GM04504 (cell line): ENCODE measurements around the gene CXCR5.

Source experiments
- DNase-seq: peaks from one replicate; pipeline ENCODE4 v3.0.0-alpha.2; 2012; ENCODE audit warnings: low read depth

Gene CXCR5

GRCh38 chr11:118876286-118876685 is 7.4 kb upstream of the CXCR5 start:
- no peak for DNase-seq

GRCh38 chr11:118877487-118878162 is 6.1 kb upstream of the CXCR5 start:
- DNase-seq = no peak

DNA sequence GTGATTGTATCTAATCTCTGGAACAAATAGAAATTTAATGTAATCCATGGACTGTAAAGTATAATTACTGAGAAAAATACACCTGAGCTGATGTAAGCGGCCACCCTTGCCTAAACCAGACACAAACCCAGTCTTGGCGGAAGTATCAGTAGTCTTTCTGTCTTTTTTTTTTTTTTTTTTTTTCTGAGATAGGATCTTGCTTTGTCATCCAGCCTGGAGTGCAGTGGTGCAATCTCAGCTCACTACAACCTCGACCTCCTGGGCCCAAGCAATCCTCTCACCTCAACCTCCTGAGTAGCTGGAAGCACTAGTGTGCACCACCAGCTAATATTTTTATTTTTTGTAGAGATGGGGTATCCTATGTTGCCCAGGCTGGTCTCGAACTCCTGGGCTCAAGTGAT is 5.5 kb upstream of the CXCR5 start:
- DNase-seq = no peak

DNA sequence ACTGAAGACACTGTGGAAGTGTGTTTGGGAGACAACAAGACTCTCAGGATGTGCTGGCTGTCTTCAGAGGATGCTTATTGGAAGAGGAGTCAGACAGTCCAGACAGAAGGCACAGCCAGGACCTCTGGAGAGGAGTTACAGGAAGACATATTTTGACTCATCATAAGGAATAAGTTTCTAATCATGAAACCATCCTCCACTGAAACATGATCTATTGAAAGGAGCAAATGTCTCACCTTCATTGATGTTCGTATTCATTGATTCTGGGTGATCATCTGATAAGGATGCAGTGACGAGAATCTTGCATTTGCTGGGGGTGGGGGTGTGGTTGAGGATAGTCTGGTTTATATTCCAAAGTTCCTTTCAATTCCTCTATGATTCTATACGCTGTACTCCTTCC is 2.5 kb upstream of the CXCR5 start:
- DNase-seq = no peak

- no peak for DNase-seq
Measured at GRCh38 chr11:118882491-118882890, 1.2 kb upstream of the CXCR5 start.

GRCh38 chr11:118883004-118883367 is 706 bp upstream of the CXCR5 start:
- no peak for DNase-seq

GRCh38 chr11:118884875-118885274 is 1.2 kb downstream of the CXCR5 start:
- DNase-seq = no peak

DNA sequence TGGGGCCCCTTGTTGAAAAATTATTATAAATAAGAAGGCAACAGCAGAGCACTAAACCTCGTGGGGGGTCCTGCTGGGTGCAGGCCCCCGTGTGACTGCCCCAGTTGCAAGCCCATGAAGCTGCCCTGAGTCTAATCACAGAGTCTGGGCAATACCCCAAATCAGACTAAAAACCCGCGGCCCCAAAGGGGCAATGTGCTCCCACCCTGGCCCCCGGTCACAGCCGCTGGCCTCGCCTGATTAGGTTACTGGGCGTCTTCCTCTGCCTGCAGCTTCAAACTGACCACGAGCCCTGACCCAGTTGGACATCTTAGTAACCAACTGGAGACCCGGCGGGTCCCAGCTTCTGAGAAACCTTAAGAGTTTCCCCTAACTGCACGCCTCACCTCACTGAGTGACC is 1.6 kb downstream of the CXCR5 start:
- no peak for DNase-seq

GRCh38 chr11:118885831-118886565 is 2.3 kb downstream of the CXCR5 start:
- no peak for DNase-seq

GRCh38 chr11:118886681-118887111 is 3.0 kb downstream of the CXCR5 start:
- no peak for DNase-seq

DNA sequence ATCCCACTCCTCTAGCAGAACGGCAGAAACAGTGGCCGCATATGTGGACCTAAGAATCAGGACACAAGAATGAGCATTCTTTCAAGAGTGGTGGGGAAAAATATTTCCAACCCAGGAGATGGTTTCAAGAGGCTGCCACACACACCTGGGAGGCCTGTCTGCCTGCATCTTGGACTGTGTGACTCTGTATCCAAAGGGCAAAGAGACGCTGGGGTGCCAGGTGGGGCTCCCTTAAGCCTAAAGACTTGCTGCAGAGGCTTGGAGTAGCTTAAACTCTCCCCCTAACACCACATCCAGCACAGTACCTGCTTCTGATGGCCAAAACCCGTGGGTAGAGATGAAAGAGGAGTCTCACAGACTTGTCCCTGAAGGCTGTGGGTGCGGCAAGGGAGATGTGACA is 3.5 kb downstream of the CXCR5 start:
- no peak for DNase-seq

DNA sequence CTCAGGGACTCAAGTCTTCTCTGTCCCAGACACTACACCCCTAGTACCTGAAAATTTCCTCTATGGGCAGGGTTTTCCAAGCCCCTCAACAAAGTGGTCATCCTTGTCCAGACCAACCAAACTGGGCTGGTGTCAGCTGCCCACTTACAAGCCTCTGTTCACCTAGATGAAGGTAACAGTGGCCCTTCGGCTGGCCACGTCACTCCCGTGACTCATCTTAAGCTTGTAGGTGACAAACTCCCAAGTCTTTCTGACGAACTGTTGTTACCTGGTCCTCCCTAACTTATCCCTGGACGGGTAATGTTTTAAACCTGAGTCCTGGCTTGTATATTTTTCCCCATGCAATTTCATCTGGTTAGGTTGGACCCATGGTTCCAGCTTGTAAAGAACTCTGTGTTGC is 4.7 kb downstream of the CXCR5 start:
- no peak for DNase-seq

GRCh38 chr11:118889797-118890196 is 6.1 kb downstream of the CXCR5 start:
- DNase-seq = peak; percentile 75

- DNase-seq = no peak
Measured at GRCh38 chr11:118892514-118892913, 8.8 kb downstream of the CXCR5 start.

GRCh38 chr11:118892964-118893363 is 9.3 kb downstream of the CXCR5 start:
- no peak for DNase-seq

- DNase-seq = no peak
Measured at GRCh38 chr11:118893662-118894061, 10.0 kb downstream of the CXCR5 start.

DNA sequence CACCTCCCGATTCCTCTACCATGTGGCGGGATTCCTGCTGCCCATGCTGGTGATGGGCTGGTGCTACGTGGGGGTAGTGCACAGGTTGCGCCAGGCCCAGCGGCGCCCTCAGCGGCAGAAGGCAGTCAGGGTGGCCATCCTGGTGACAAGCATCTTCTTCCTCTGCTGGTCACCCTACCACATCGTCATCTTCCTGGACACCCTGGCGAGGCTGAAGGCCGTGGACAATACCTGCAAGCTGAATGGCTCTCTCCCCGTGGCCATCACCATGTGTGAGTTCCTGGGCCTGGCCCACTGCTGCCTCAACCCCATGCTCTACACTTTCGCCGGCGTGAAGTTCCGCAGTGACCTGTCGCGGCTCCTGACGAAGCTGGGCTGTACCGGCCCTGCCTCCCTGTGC is 10.5 kb downstream of the CXCR5 start:
- DNase-seq = no peak

- DNase-seq = no peak
Measured at GRCh38 chr11:118895093-118896039, 11.7 kb downstream of the CXCR5 start.

- no peak for DNase-seq
Measured at GRCh38 chr11:118896472-118896913, 12.8 kb downstream of the CXCR5 start.

GRCh38 chr11:118896921-118897591 is 13.4 kb downstream of the CXCR5 start:
- DNase-seq = no peak

DNA sequence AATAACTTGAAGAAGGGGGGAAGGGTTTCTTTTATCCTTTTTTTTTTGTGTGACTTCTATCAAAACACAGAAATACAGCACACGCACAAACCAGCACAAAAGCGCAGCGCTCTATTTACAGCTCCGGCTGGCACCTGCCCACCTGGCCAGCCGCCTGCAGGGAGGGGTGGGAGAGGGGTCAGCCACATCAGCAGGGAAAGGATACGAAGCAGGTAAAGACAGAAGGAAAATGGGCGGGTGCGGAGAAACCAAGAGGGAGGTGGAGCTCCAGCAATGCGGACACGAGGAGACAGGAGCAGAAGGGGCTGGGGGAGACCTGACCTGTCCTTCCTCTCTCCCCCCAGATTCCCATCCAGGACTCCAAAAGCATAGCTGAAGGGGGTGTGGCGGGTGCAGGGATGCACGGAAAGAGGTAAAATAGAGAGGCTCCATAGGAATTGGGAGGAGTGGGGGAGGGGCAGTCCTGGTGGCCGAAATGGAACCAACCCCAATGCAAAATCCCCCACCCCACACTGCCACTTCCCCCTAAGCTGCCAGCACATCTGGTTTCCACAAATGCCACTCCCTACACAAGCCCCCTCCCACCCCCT is 14.1 kb downstream of the CXCR5 start:
- DNase-seq = no peak
